ENCODE measurements around the gene RHBDD1.

- TF ChIP-seq EZH2 (IDR thresholded peaks at IDR 0.05; ENCODE audit: insufficient read depth, poor library complexity, severe bottlenecking) (no peak), EZH2phosphoT487 (IDR thresholded peaks at IDR 0.05; ENCODE audit: insufficient read depth, low read depth) (no peak)
Observed at GRCh38 chr2:226904592-226904991, 68.7 kb downstream of the RHBDD1 start.

Data from GM23248 (cell line).